OCI-LY7 (cell line): ENCODE data around the gene SMYD4. TPM values are rescaled to one million over a fixed set of nuclear protein-coding genes. Genes with fewer than 3 reads are reported as not detected.

Source experiments
- BruUV-seq: library from RNA; stranded (reverse); fragments of 400-500 nt; replicated peaks from 2 replicates; lab custom pipeline; 2021; lab: Mats Ljungman, UMichigan
- CTCF ChIA-PET: fragments of 300-600 bp; sonication (Branson Sonifier 250); formaldehyde crosslinking; loops from one replicate; lab custom pipeline; 2022; ENCODE audit warnings: antibody characterized with exemption; ENCODE audit not compliant: unreplicated experiment; lab: Charles Lee
- POLR2A ChIA-PET: fragments of 300-600 bp; sonication (Branson Sonifier 250); formaldehyde crosslinking; loops from one replicate; lab custom pipeline; 2022; ENCODE audit warnings: antibody characterized with exemption; lab: Charles Lee
- DNase-seq: peaks from one replicate; pipeline ENCODE4 v3.0.0-alpha.2; 2015; ENCODE audit warnings: low spot score
- H2AFZ ChIP-seq: fragments of 200-600 bp; sonication (generic), shearing (Covaris generic); 2 replicates; pipeline ENCODE4 v1.6.1; 2014; ENCODE audit warnings: mild to moderate bottlenecking, antibody characterized with exemption, low read length, moderate library complexity
- H3K27ac ChIP-seq: fragments of 200-600 bp; sonication (generic); 2 replicates; pipeline ENCODE4 v1.5.1; 2014; ENCODE audit warnings: mixed run types, low read depth, mild to moderate bottlenecking, moderate library complexity, low read length, inconsistent platforms; ENCODE audit not compliant: poor library complexity, severe bottlenecking
- H3K36me3 ChIP-seq: fragments of 200-600 bp; sonication (generic); 2 replicates; pipeline ENCODE4 v1.6.1; 2014; ENCODE audit warnings: mild to moderate bottlenecking, antibody characterized with exemption, low read length, moderate library complexity, mixed read lengths; ENCODE audit not compliant: insufficient read depth
- H3K4me1 ChIP-seq: fragments of 200-600 bp; sonication (generic); 2 replicates; pipeline ENCODE4 v1.5.1; 2014; ENCODE audit warnings: mild to moderate bottlenecking, low read length; ENCODE audit not compliant: insufficient read depth, poor library complexity, severe bottlenecking
- H3K4me2 ChIP-seq: fragments of 200-600 bp; sonication (generic); 2 replicates; pipeline ENCODE4 v1.6.1; 2014; ENCODE audit warnings: mild to moderate bottlenecking, low read length
- H3K4me3 ChIP-seq: fragments of 200-600 bp; sonication (generic); 2 replicates; pipeline ENCODE4 v1.5.1; 2014; ENCODE audit warnings: mild to moderate bottlenecking, low read depth, low read length; ENCODE audit not compliant: poor library complexity, severe bottlenecking
- H3K79me2 ChIP-seq: fragments of 200-600 bp; sonication (generic); 2 replicates; pipeline ENCODE4 v1.6.1; 2016; ENCODE audit warnings: low read depth, mild to moderate bottlenecking, low read length, moderate library complexity, mixed read lengths; ENCODE audit not compliant: insufficient read depth
- H3K9me2 ChIP-seq: fragments of 200-600 bp; sonication (generic); 2 replicates; pipeline ENCODE4 v1.6.1; 2016; ENCODE audit warnings: mild to moderate bottlenecking, low read length, mixed read lengths; ENCODE audit not compliant: insufficient read depth
- H3K9me3 ChIP-seq: fragments of 200-600 bp; sonication (generic); 2 replicates; pipeline ENCODE4 v1.6.1; 2014; ENCODE audit warnings: mild to moderate bottlenecking, mixed run types, low read length, mixed read lengths
- H4K20me1 ChIP-seq: fragments of 200-600 bp; sonication (generic); 2 replicates; pipeline ENCODE4 v1.6.1; 2014; ENCODE audit warnings: mild to moderate bottlenecking, antibody characterized with exemption, low read length, moderate library complexity, mixed read lengths; ENCODE audit not compliant: insufficient read depth
- CTCF ChIP-seq: fragments of 200-600 bp; sonication (generic); conservative IDR thresholded peaks from 2 replicates; pipeline ENCODE4 v1.5.1; 2014; ENCODE audit warnings: mild to moderate bottlenecking, antibody characterized with exemption, low read length, moderate library complexity, mixed read lengths
- EZH2phosphoT487 ChIP-seq: fragments of 200-600 bp; sonication (generic); IDR thresholded peaks from 2 replicates; pipeline ENCODE4 v1.6.1; 2018; ENCODE audit warnings: low read depth, borderline replicate concordance, mild to moderate bottlenecking, mixed run types, antibody characterized with exemption, low read length, moderate library complexity, mixed read lengths
- intact Hi-C: fragments of 100-400 bp; cut with micrococcal nuclease; formaldehyde crosslinking; loops from one replicate; pipeline ENCODE4 v1.10.0; 2022; ENCODE audit not compliant: unreplicated experiment
- total RNA-seq, 2 experiments: library from RNA; depleted of rRNA in 1 of 2; stranded (reverse); fragments of >200 nt in 1 of 2; shearing (Covaris generic) in 1 of 2; gene quantifications; 2 replicates each; pipeline ENCODE4 v1.2.3, GENCODE V29; 2014 to 2022

The SMYD4 gene
- total RNA-seq, 2 experiments from 2014 or later = 27.5 to 33.5 TPM

- H3K9me2 ChIP-seq = no peaks in the 10 kb centered on the region
- peaks cover 51% of the 10 kb centered on the region for H3K36me3 ChIP-seq
- H3K4me2 ChIP-seq = no peak overlapping the region
- H3K27ac ChIP-seq = no peak overlapping the region
- intact Hi-C loops = no loop called here
- H3K9me3 ChIP-seq = no peaks in the 10 kb centered on the region
- no TSS peak for BruUV-seq
- TF ChIP-seq EZH2phosphoT487 = no peak
- ChIA-PET POLR2A (no interaction called here), CTCF (no interaction called here)
- H3K4me3 ChIP-seq = no peak overlapping the region
- H3K4me1 ChIP-seq = no peaks in the 10 kb centered on the region
- DNase-seq = no peak
- peaks cover 10% of the 10 kb centered on the region; the same call in 1 of the 2 replicates for H3K79me2 ChIP-seq
- no peak overlapping the region for H2AFZ ChIP-seq
- no peaks in the 10 kb centered on the region for H4K20me1 ChIP-seq
These were observed 32.4 kb downstream of the SMYD4 start for GRCh38 chr17:1797323-1797722.

- no peak overlapping the region for H2AFZ ChIP-seq
- H3K4me2 ChIP-seq = no peak overlapping the region
- H3K27ac ChIP-seq = no peak overlapping the region
- no peak for DNase-seq
- intact Hi-C loops = no loop called here
- ChIA-PET POLR2A (no interaction called here), CTCF (interaction anchor here (0.5 kb wide), 1 partner anchor 520 kb away, joined by 3 read pairs; no protein-coding TSS in a partner anchor)
- no peak overlapping the region for H3K4me3 ChIP-seq
- H3K79me2 ChIP-seq = peaks cover 10% of the 10 kb centered on the region; the same call in 1 of the 2 replicates
- no peaks in the 10 kb centered on the region for H4K20me1 ChIP-seq
- no peaks in the 10 kb centered on the region for H3K4me1 ChIP-seq
- no TSS peak for BruUV-seq
- no peaks in the 10 kb centered on the region for H3K9me3 ChIP-seq
- H3K9me2 ChIP-seq = no peaks in the 10 kb centered on the region
- TF ChIP-seq CTCF (no peak), EZH2phosphoT487 (no peak)
- peaks cover 48% of the 10 kb centered on the region for H3K36me3 ChIP-seq
These were observed 32.9 kb downstream of the SMYD4 start for GRCh38 chr17:1796800-1797199.

- H2AFZ ChIP-seq = no peak overlapping the region
- H3K4me2 ChIP-seq = no peak overlapping the region
- intact Hi-C loops = no loop called here
- no peak for DNase-seq
- peaks cover 41% of the 10 kb centered on the region for H3K36me3 ChIP-seq
- no peak overlapping the region for H3K4me3 ChIP-seq
- H3K9me3 ChIP-seq = no peaks in the 10 kb centered on the region
- no peaks in the 10 kb centered on the region for H4K20me1 ChIP-seq
- peaks cover 14% of the 10 kb centered on the region; the same call in 1 of the 2 replicates for H3K79me2 ChIP-seq
- no peaks in the 10 kb centered on the region for H3K9me2 ChIP-seq
- H3K27ac ChIP-seq = no peak overlapping the region
- TF ChIP-seq EZH2phosphoT487 (no peak), CTCF (no peak)
- BruUV-seq = no TSS peak
- CTCF ChIA-PET = no interaction called here
- H3K4me1 ChIP-seq = no peaks in the 10 kb centered on the region
- POLR2A ChIA-PET = interaction anchor here (0.6 kb wide), 1 partner anchor 1359 kb away, joined by 3 read pairs; no protein-coding TSS in a partner anchor
These were observed 36.3 kb downstream of the SMYD4 start for GRCh38 chr17:1793447-1793806.
